ENCODE measurements around the gene PLA2G2C.
"Not testable (repeated sequence)": the region's sequence is repeated elsewhere in the genome, so short reads cannot be mapped to it uniquely, and the experiment has no call there.

Gene PLA2G2C

DNA sequence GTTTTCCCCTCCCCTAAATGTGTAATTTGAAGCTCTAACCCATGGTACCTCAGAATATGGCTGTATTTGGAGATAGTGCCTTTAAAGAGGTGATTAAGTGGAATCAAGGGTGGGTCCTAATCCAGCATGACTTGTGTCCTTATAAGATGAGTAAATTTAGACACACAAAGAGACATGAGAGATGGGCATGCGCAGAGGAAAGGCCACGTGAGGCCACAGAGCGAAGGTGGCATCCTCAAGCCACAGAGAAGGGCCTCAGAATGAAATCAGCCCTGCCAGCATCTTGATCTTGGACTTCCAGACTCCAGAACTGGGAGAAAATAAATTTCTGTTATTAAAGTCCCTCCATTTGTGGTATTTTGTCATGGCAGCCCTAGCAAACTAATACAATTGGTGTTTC, 50.1 kb downstream of the PLA2G2C start:
- no peaks in the 10 kb centered on the region for H3K4me1 ChIP-seq (ENCODE audit: control insufficient read depth in 1 of 2, insufficient read depth in 1 of 2, low read depth in 1 of 2, low read length in 1 of 2)

DNA sequence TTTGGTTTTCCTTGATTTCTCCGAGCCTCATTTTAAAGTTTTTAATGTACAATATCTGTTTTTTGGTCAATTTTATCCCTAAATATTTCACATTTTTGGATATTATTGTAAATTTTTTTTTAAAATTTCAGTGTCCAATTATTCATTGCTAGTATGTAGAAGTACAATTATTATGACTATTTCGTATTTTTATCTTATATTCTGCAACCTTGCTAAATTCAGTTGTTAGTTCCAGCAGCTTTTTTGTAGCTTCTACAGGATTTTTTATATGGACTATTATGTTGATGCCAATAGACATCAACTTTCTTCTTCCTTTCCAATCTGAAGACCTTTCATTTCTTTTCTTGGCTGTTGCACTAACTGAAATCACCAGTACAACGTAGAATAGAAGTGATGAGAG, 51.3 kb downstream of the PLA2G2C start:
- Histone ChIP-seq H3K4me3 (ENCODE audit: low read depth in 1 of 2, low read length in 1 of 2) (no peak overlapping the region), H3K27ac (no peak overlapping the region), H3K9me3 (no peaks in the 10 kb centered on the region), H3K4me1 (ENCODE audit: control insufficient read depth in 1 of 2, insufficient read depth in 1 of 2, low read depth in 1 of 2, low read length in 1 of 2) (no peaks in the 10 kb centered on the region), H3K27me3 (peaks cover 7% of the 10 kb centered on the region), H3K36me3 (no peaks in the 10 kb centered on the region)
- TF ChIP-seq, protein P1, sequence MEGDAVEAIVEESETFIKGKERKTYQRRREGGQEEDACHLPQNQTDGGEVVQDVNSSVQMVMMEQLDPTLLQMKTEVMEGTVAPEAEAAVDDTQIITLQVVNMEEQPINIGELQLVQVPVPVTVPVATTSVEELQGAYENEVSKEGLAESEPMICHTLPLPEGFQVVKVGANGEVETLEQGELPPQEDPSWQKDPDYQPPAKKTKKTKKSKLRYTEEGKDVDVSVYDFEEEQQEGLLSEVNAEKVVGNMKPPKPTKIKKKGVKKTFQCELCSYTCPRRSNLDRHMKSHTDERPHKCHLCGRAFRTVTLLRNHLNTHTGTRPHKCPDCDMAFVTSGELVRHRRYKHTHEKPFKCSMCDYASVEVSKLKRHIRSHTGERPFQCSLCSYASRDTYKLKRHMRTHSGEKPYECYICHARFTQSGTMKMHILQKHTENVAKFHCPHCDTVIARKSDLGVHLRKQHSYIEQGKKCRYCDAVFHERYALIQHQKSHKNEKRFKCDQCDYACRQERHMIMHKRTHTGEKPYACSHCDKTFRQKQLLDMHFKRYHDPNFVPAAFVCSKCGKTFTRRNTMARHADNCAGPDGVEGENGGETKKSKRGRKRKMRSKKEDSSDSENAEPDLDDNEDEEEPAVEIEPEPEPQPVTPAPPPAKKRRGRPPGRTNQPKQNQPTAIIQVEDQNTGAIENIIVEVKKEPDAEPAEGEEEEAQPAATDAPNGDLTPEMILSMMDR (IDR thresholded peaks at IDR 0.05): no peak

More for the DNA sequence above, 50.1 kb downstream of the PLA2G2C start:
- TF ChIP-seq, protein P1 (IDR thresholded peaks at IDR 0.05): no peak
- Histone ChIP-seq H3K9me3 (no peaks in the 10 kb centered on the region), H3K27ac (no peak overlapping the region), H3K36me3 (no peaks in the 10 kb centered on the region), H3K4me3 (ENCODE audit: low read depth in 1 of 2, low read length in 1 of 2) (no peak overlapping the region), H3K27me3 (peaks cover 7% of the 10 kb centered on the region)

DNA sequence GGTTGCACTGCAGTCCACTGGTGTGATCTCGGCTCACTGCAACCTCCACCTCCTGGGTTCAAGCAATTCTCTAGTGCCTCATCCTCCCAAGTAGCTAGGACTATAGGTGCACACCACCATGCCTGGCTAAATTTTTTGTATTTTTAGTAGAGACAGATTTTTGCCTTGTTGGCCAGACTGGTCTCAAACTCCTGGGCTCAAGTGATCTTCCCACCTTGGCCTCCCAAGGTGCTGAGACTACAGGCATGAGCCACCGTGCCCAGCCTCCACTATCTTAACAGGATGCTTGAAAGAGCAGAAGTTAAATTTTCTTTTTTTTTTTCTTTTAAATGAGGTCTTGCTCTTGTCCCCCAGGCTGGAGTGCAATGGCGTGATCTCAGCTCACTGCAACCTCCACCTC, 55.8 kb downstream of the PLA2G2C start:
- H3K4me3 ChIP-seq (ENCODE audit: low read depth in 1 of 2, low read length in 1 of 2); H3K9me3 ChIP-seq; H3K27me3 ChIP-seq; H3K27ac ChIP-seq; H3K36me3 ChIP-seq; H3K4me1 ChIP-seq (ENCODE audit: control insufficient read depth in 1 of 2, insufficient read depth in 1 of 2, low read depth in 1 of 2, low read length in 1 of 2): not testable (repeated sequence)

DNA sequence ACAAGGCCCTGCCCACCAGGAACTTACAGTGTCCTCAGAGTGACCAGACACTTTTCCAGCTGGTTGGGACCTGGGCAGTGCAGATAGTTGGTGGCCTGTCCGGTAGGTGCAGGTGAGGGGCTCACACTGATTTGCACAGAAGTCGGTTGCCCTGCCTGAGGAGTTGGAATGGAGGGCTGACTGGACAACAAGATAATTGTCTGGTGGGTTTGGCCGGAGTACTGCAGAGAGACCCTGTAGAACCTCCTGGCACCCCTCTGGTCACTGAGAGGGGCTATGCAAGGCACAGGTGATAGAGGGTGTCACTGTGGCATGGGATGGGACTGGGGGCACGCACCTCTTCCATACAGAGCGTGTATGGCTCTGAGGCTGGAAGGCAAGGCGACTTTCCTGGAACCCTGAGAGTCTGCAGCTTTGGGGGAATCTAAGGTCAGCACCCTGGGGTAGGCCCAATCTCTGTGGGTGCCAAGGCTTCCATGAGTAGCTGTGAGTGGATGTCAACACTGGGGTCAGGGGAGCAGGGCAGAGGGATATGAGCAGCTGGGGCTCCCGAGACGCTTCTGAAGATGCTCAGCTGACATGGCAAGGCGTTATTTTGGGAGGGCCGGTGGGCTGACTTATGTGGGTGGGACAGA, 59.4 kb downstream of the PLA2G2C start:
- H3K27me3 ChIP-seq: peaks cover 19% of the 10 kb centered on the region
- no peaks in the 10 kb centered on the region for H3K9me3 ChIP-seq
- no peak overlapping the region for H3K27ac ChIP-seq
- H3K4me3 ChIP-seq (ENCODE audit: low read depth in 1 of 2, low read length in 1 of 2): no peak overlapping the region
- H3K36me3 ChIP-seq: no peaks in the 10 kb centered on the region
- TF ChIP-seq, protein P1 (IDR thresholded peaks at IDR 0.05): no peak
- no peaks in the 10 kb centered on the region for H3K4me1 ChIP-seq (ENCODE audit: control insufficient read depth in 1 of 2, insufficient read depth in 1 of 2, low read depth in 1 of 2, low read length in 1 of 2)

DNA sequence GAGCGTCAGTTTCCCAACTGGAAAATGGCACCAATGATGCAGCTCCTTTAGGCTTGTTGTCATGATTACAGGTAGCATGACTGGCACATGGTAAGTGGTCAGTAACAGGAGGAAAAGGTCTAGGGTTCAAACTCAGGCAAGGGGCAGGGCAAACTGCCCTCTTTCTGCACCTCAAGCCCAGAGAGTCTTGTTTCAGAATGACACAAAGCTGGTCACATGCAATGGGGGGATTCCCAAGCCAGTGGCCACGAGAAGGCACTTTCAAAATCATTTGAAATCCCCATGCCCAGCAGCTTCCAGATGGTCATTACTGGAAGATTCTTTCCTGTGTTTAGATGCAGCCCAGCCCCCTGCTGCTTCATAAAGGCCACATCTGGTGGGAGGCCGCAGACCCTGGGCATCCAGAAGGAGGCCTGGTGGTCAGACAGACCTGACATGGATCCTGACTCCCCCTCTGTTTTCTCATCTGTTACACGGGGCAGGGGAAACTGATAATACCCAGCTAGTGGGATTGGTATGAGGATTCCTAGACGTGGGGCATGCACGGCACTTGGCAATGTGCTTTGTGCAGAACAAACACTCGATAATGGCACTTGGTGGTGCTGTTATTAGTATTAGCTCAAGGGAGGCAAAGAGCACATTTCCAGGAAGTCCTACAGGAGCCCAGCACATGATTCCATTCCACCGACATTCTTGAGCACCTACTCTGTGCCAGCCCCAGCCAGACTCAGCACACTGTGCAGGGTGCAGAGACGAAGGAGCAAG, 60.1 kb downstream of the PLA2G2C start:
- TF ChIP-seq, protein P1 (IDR thresholded peaks at IDR 0.05): no peak
- Histone ChIP-seq H3K4me1 (ENCODE audit: control insufficient read depth in 1 of 2, insufficient read depth in 1 of 2, low read depth in 1 of 2, low read length in 1 of 2) (no peaks in the 10 kb centered on the region), H3K27ac (no peak overlapping the region), H3K9me3 (no peaks in the 10 kb centered on the region), H3K36me3 (no peaks in the 10 kb centered on the region), H3K4me3 (ENCODE audit: low read depth in 1 of 2, low read length in 1 of 2) (no peak overlapping the region), H3K27me3 (peaks cover 23% of the 10 kb centered on the region)

DNA sequence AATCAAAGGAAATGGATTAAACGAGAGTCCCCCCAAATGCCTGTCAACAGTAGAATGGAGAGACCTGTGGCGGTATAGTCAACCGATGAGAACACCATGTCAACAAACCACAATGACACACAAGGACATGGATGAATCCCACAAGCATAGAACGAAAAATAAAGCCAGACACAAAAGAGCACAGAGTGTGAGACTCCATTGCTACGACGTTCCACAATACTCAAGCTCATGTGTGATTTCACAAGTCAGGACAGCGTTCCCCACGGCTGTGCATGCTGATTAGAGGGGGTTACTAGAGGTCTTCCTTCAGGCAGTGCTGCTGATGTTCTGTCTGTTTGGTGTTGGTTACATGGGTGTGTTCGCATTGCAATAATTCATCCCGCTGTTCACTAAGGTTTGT, 61.2 kb downstream of the PLA2G2C start:
- Histone ChIP-seq H3K27ac (no peak overlapping the region), H3K9me3 (no peaks in the 10 kb centered on the region), H3K36me3 (no peaks in the 10 kb centered on the region), H3K4me3 (ENCODE audit: low read depth in 1 of 2, low read length in 1 of 2) (no peak overlapping the region), H3K27me3 (peaks cover 25% of the 10 kb centered on the region), H3K4me1 (ENCODE audit: control insufficient read depth in 1 of 2, insufficient read depth in 1 of 2, low read depth in 1 of 2, low read length in 1 of 2) (no peaks in the 10 kb centered on the region)
- TF ChIP-seq, protein P1 (IDR thresholded peaks at IDR 0.05): no peak
